Loucy (cell line): Measurements from ENCODE around the gene CIBAR2.

Source experiments
- H2AFZ ChIP-seq: fragments of 200-600 bp; sonication (generic); 2 replicates; pipeline ENCODE4 v1.6.0; 2016; ENCODE audit warnings: antibody characterized with exemption, mild to moderate bottlenecking, low read length, moderate library complexity
- H3F3A ChIP-seq: fragments of 200-600 bp; 2 replicates; pipeline ENCODE4 v1.6.0; 2016; ENCODE audit warnings: antibody characterized with exemption, low read depth, mild to moderate bottlenecking
- H3K27me3 ChIP-seq: fragments of 200-600 bp; sonication (generic); 2 replicates; pipeline ENCODE4 v1.6.1; 2014; ENCODE audit warnings: low read length, mild to moderate bottlenecking; ENCODE audit not compliant: insufficient read depth, poor library complexity, severe bottlenecking
- H3K36me3 ChIP-seq: fragments of 200-600 bp; sonication (generic); 2 replicates; pipeline ENCODE4 v1.6.1; 2016; ENCODE audit warnings: low read length; ENCODE audit not compliant: insufficient read depth
- H3K4me1 ChIP-seq: fragments of 200-600 bp; sonication (generic); 2 replicates; pipeline ENCODE4 v1.5.1; 2014; ENCODE audit warnings: low read length, mild to moderate bottlenecking; ENCODE audit not compliant: insufficient read depth, poor library complexity, severe bottlenecking
- H3K4me2 ChIP-seq: fragments of 200-600 bp; sonication (generic); 2 replicates; pipeline ENCODE4 v1.6.0; 2014; ENCODE audit warnings: antibody characterized with exemption, low read length, low read depth, mild to moderate bottlenecking; ENCODE audit not compliant: poor library complexity, severe bottlenecking
- H3K4me3 ChIP-seq: fragments of 200-600 bp; sonication (generic); 2 replicates; pipeline ENCODE4 v1.5.1; 2014; ENCODE audit warnings: low read length, mild to moderate bottlenecking, mixed read lengths; ENCODE audit not compliant: poor library complexity, severe bottlenecking
- H3K79me2 ChIP-seq: fragments of 200-600 bp; sonication (generic); 2 replicates; pipeline ENCODE4 v1.6.1; 2014; ENCODE audit warnings: low read length; ENCODE audit not compliant: insufficient read depth
- H3K9ac ChIP-seq: fragments of 200-600 bp; sonication (generic); 2 replicates; pipeline ENCODE4 v1.6.0; 2014; ENCODE audit warnings: mild to moderate bottlenecking, low read depth, low read length, moderate library complexity; ENCODE audit not compliant: poor library complexity, severe bottlenecking
- H3K9me2 ChIP-seq: fragments of 200-600 bp; sonication (generic); replicated peaks from 2 replicates; pipeline ENCODE4 v1.6.1; 2016; ENCODE audit warnings: low read depth, low read length, mixed read lengths
- H3K9me3 ChIP-seq: fragments of 200-600 bp; sonication (generic); 2 replicates; pipeline ENCODE4 v1.6.1; 2014; ENCODE audit warnings: mild to moderate bottlenecking, antibody characterized with exemption, low read length, low read depth; ENCODE audit not compliant: insufficient read depth
- H4K20me1 ChIP-seq: fragments of 200-600 bp; sonication (generic); 2 replicates; pipeline ENCODE4 v1.6.0; 2014; ENCODE audit warnings: antibody characterized with exemption, low read length, mild to moderate bottlenecking; ENCODE audit not compliant: insufficient read depth, poor library complexity, severe bottlenecking
- CTCF ChIP-seq: fragments of 200-600 bp; sonication (generic); conservative IDR thresholded peaks from 2 replicates; pipeline ENCODE4 v1.5.1; 2014; ENCODE audit warnings: mild to moderate bottlenecking, antibody characterized with exemption, low read length
- EZH2phosphoT487 ChIP-seq: fragments of 200-600 bp; IDR thresholded peaks from 2 replicates; pipeline ENCODE4 v1.6.1; 2018; ENCODE audit warnings: antibody characterized with exemption, mild to moderate bottlenecking, moderate library complexity, borderline replicate concordance

CIBAR2 gene

DNA sequence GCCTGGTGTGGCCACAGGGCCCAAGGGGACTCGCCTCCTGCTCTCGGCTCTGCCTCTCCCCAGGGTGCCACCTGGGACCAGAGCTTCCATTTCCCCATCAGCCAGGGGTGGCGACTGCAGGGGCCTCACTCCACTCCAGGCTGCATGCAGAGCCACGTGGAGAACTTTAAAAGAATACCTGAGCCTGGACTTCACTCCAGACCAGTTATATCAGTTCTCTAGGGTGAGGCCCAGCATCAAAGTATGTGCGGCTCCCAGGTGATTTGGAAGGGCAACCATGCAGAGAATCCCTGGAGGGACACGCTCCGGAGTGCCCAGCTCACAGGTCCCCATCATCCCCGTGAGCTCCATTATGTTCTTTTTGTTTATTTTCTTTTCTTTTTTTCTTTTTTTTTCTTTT is 44.8 kb downstream of the CIBAR2 start:
- Histone ChIP-seq H3K9me2 (no peaks in the 10 kb centered on the region), H4K20me1 (no peaks in the 10 kb centered on the region), H3K27me3 (no peaks in the 10 kb centered on the region), H3K4me3 (no peak overlapping the region), H3K36me3 (no peaks in the 10 kb centered on the region), H3F3A (no peaks in the 10 kb centered on the region), H3K79me2 (no peaks in the 10 kb centered on the region), H3K4me1 (no peaks in the 10 kb centered on the region), H3K9me3 (no peaks in the 10 kb centered on the region), H2AFZ (no peak overlapping the region), H3K4me2 (no peak overlapping the region), H3K9ac (no peak overlapping the region)
- no peak for TF ChIP-seq CTCF
- no peak for TF ChIP-seq EZH2phosphoT487

- Histone ChIP-seq H3K27me3 (no peaks in the 10 kb centered on the region), H3K9me2 (no peaks in the 10 kb centered on the region), H3K79me2 (no peaks in the 10 kb centered on the region), H3K4me3 (no peak overlapping the region), H3K4me1 (no peaks in the 10 kb centered on the region), H2AFZ (no peak overlapping the region), H3K36me3 (no peaks in the 10 kb centered on the region), H3K4me2 (no peak overlapping the region), H3F3A (no peaks in the 10 kb centered on the region), H4K20me1 (no peaks in the 10 kb centered on the region), H3K9ac (no peak overlapping the region), H3K9me3 (no peaks in the 10 kb centered on the region)
- TF ChIP-seq EZH2phosphoT487 (no peak), CTCF (no peak)
Observed at GRCh38 chr16:85067024-85067423, 45.2 kb downstream of the CIBAR2 start.

GRCh38 chr16:85066346-85066885 is 45.9 kb downstream of the CIBAR2 start:
- Histone ChIP-seq H3K9me3 (no peaks in the 10 kb centered on the region), H3K27me3 (no peaks in the 10 kb centered on the region), H3F3A (no peaks in the 10 kb centered on the region), H3K4me2 (no peak overlapping the region), H3K4me1 (no peaks in the 10 kb centered on the region), H3K9me2 (no peaks in the 10 kb centered on the region), H4K20me1 (no peaks in the 10 kb centered on the region), H2AFZ (no peak overlapping the region), H3K4me3 (no peak overlapping the region), H3K36me3 (no peaks in the 10 kb centered on the region), H3K79me2 (no peaks in the 10 kb centered on the region), H3K9ac (no peak overlapping the region)
- TF ChIP-seq EZH2phosphoT487, result no peak

DNA sequence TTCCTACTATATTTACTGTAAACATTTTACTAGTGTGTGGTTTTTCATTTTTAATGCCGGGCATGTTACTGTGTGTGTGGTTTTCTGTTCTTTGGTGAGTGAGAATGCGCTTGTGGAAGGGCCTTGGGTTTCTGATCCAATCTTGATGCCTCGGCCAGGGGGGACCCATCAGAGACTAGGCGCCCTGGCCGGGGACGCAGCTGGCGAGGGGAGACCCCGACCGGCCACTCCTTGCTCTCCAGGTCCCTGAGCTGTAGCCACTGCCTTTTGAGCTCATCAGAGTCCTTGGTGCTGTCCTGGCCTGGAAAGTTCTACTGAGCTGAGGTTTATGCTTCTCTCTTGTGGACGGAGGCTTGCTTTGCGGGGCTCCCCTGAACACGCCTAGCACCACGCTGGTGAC is 47.2 kb downstream of the CIBAR2 start:
- Histone ChIP-seq H3K4me1 (no peaks in the 10 kb centered on the region), H2AFZ (no peak overlapping the region), H3K27me3 (no peaks in the 10 kb centered on the region), H3K79me2 (no peaks in the 10 kb centered on the region), H4K20me1 (no peaks in the 10 kb centered on the region), H3K9me3 (no peaks in the 10 kb centered on the region), H3K9me2 (no peaks in the 10 kb centered on the region), H3K36me3 (no peaks in the 10 kb centered on the region), H3K4me3 (no peak overlapping the region), H3F3A (no peaks in the 10 kb centered on the region), H3K9ac (no peak overlapping the region), H3K4me2 (no peak overlapping the region)
- no peak for TF ChIP-seq CTCF
- TF ChIP-seq EZH2phosphoT487, result no peak
